SK-N-SH (cell line): ENCODE results near the gene ATP5F1D.

ENCODE experiments used
- EP300 ChIP-seq, 2 experiments: IDR thresholded peaks; 2 replicates each; pipeline versions ENCODE4 v1.4.0 to v1.6.1; 2012; ENCODE audit warnings: borderline replicate concordance in 1 of 2, low read depth in 1 of 2, low read length in 1 of 2
- EZH2phosphoT487 ChIP-seq: fragments of 200-600 bp; sonication (generic); IDR thresholded peaks from 2 replicates; pipeline ENCODE4 v1.6.1; 2017; ENCODE audit warnings: low read depth, mixed run types, mild to moderate bottlenecking, antibody characterized with exemption, moderate library complexity, borderline replicate concordance
- FOXJ3 ChIP-seq: sonication (generic); formaldehyde crosslinking; IDR thresholded peaks from 2 replicates; pipeline ENCODE4 v1.5.1; 2020; ENCODE audit warnings: mild to moderate bottlenecking, missing genetic modification reagents
- GABPA ChIP-seq: IDR thresholded peaks from 2 replicates; pipeline ENCODE4 v1.4.0; 2012; ENCODE audit warnings: low read depth, mild to moderate bottlenecking
- MXI1 ChIP-seq: IDR thresholded peaks from 2 replicates; pipeline ENCODE4 v1.6.1; 2012; ENCODE audit warnings: mild to moderate bottlenecking, low read depth, low read length, improper control_type of control experiment
- NFIC ChIP-seq: IDR thresholded peaks from 2 replicates; pipeline ENCODE4 v1.4.0; 2012; ENCODE audit warnings: borderline replicate concordance
- POLR2AphosphoS5 ChIP-seq: IDR thresholded peaks from 2 replicates; pipeline ENCODE4 v1.6.1; 2012; ENCODE audit warnings: low read depth, low read length
- YY1 ChIP-seq: IDR thresholded peaks from 2 replicates; pipeline ENCODE4 v1.4.0; 2012; ENCODE audit warnings: low read depth, mild to moderate bottlenecking
- TF ChIP-seq, protein P1 (sequence below): fragments of 200-600 bp; sonication (generic); IDR thresholded peaks from 2 replicates; pipeline ENCODE4 v1.6.1; 2017; ENCODE audit warnings: antibody characterized with exemption, mild to moderate bottlenecking, moderate library complexity
- TF ChIP-seq, protein P2 (sequence below): IDR thresholded peaks from 2 replicates; pipeline ENCODE4 v1.6.1; 2012; ENCODE audit warnings: mild to moderate bottlenecking, low read depth, low read length, moderate library complexity

DNA sequence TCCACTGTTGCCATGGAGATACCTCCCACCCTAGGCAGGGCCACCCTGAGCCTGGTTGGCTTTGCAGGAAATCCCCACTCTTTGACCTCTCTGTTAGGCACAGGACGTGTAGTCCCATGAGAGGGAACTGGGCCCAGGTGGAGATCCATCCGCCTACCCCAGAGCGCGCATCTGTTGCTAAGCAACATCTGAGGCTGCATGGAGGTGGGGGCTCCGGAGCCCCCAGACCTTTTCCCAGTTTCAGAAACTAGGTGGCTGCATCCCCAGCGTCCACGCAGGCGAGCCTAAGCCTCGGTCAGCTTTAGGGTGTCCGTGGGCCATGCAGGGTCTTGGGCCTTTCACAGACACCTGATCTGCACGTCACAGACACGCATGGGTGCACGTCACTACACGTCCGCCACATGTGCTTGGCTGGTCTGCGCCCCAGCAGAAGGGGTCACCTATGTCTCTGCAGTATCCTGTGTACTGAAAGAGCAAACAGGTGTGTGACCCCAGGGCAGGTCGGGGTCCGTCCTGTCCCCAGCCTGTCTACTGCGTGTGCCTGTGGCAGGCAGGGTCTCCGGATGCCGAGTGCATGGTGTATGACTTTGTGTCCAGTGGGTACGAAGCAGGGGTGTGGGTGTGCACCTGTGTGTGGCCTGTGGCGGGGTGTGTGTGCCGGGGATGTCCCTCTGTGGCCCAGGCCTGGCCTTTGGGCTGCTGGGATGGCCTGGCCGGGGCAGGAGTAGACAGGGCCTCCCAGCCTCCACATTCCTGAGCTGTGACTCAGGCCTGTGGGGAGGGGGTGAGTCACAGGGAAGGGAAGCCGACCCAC is 23.5 kb downstream of the ATP5F1D start:
- TF ChIP-seq EP300 (IDR thresholded peaks at IDR 0.05; ENCODE audit: borderline replicate concordance in 1 of 2, low read depth in 1 of 2, low read length in 1 of 2) (peak in 1 of 2 experiments; percentile 39; a peak in 1 of 4 replicates), YY1 (no peak), EZH2phosphoT487 (no peak), NFIC (no peak), MXI1 (no peak), GABPA (no peak), POLR2AphosphoS5 (no peak), FOXJ3 (CRISPR knock-in tag) (no peak)
- TF ChIP-seq, protein P1, sequence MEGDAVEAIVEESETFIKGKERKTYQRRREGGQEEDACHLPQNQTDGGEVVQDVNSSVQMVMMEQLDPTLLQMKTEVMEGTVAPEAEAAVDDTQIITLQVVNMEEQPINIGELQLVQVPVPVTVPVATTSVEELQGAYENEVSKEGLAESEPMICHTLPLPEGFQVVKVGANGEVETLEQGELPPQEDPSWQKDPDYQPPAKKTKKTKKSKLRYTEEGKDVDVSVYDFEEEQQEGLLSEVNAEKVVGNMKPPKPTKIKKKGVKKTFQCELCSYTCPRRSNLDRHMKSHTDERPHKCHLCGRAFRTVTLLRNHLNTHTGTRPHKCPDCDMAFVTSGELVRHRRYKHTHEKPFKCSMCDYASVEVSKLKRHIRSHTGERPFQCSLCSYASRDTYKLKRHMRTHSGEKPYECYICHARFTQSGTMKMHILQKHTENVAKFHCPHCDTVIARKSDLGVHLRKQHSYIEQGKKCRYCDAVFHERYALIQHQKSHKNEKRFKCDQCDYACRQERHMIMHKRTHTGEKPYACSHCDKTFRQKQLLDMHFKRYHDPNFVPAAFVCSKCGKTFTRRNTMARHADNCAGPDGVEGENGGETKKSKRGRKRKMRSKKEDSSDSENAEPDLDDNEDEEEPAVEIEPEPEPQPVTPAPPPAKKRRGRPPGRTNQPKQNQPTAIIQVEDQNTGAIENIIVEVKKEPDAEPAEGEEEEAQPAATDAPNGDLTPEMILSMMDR: no peak
- TF ChIP-seq, protein P2, sequence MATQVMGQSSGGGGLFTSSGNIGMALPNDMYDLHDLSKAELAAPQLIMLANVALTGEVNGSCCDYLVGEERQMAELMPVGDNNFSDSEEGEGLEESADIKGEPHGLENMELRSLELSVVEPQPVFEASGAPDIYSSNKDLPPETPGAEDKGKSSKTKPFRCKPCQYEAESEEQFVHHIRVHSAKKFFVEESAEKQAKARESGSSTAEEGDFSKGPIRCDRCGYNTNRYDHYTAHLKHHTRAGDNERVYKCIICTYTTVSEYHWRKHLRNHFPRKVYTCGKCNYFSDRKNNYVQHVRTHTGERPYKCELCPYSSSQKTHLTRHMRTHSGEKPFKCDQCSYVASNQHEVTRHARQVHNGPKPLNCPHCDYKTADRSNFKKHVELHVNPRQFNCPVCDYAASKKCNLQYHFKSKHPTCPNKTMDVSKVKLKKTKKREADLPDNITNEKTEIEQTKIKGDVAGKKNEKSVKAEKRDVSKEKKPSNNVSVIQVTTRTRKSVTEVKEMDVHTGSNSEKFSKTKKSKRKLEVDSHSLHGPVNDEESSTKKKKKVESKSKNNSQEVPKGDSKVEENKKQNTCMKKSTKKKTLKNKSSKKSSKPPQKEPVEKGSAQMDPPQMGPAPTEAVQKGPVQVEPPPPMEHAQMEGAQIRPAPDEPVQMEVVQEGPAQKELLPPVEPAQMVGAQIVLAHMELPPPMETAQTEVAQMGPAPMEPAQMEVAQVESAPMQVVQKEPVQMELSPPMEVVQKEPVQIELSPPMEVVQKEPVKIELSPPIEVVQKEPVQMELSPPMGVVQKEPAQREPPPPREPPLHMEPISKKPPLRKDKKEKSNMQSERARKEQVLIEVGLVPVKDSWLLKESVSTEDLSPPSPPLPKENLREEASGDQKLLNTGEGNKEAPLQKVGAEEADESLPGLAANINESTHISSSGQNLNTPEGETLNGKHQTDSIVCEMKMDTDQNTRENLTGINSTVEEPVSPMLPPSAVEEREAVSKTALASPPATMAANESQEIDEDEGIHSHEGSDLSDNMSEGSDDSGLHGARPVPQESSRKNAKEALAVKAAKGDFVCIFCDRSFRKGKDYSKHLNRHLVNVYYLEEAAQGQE: no peak
